Choroid plexus epithelial cell (primary cell): ENCODE data around the gene OR6T1.

Experiments
- DNase-seq: peaks from one replicate; pipeline ENCODE4 v3.0.0-alpha.2; 2010; ENCODE audit warnings: low read depth
- H3K4me3 ChIP-seq: 2 replicates; pipeline ENCODE4 v1.5.1; 2011; ENCODE audit warnings: low read depth, mild to moderate bottlenecking, control low read depth, low read length, moderate library complexity
- CTCF ChIP-seq: conservative IDR thresholded peaks from 2 replicates; pipeline ENCODE4 v1.5.1; 2011; ENCODE audit warnings: low read depth, mild to moderate bottlenecking, control low read depth, inconsistent platforms, low read length, moderate library complexity

OR6T1 gene

GRCh38 chr11:123903932-123904331, 39.7 kb downstream of the OR6T1 start:
- DNase-seq, result no peak
- no peak overlapping the region for H3K4me3 ChIP-seq
- TF ChIP-seq CTCF, result no peak

- TF ChIP-seq CTCF, result no peak
- DNase-seq, result no peak
- no peak within 1 kb of the TSS for H3K4me3 ChIP-seq
Measured at GRCh38 chr11:123901867-123902266, 41.8 kb downstream of the OR6T1 start, which contains the start of gene OR8D4. TSS of gene OR8D4 (plus strand) at chr11:123902167. CDS start at chr11:123906432, 4,265 bp downstream.

- DNase-seq, result no peak
- H3K4me3 ChIP-seq, result no peak overlapping the region
- no peak for TF ChIP-seq CTCF
Measured at GRCh38 chr11:123899792-123900191, 43.8 kb downstream of the OR6T1 start.
